HepG2 (cell line): Measurements from ENCODE around the gene HOXB6. TPM values are rescaled to one million over a fixed set of nuclear protein-coding genes. Genes with fewer than 3 reads are reported as not detected.

Experiments
- ATAC-seq: fragments of 200-7000 bp; cut with Tn5 transposase; 3 replicates; pipeline ENCODE4 v1.9.1; 2020; ENCODE audit warnings: mild to moderate bottlenecking, moderate library complexity
- BruUV-seq: library from RNA; stranded (reverse); fragments of 400-500 nt; replicated peaks from 2 replicates; lab custom pipeline; 2021; lab: Mats Ljungman, UMichigan
- CTCF ChIA-PET: fragments of 300-600 bp; formaldehyde crosslinking; extraction: SDS; loops from one replicate; lab custom pipeline; 2021; ENCODE audit warnings: low total read pairs, inconsistent platforms, low intra/inter-chr PET ratio; lab: Yijun Ruan, JAX
- POLR2A ChIA-PET: fragments of 350-600 bp; sonication (Branson Sonifier 250); formaldehyde crosslinking; loops from one replicate; lab custom pipeline; 2020; ENCODE audit warnings: antibody characterized with exemption, inconsistent platforms; lab: Yijun Ruan, JAX
- DNase-seq: peaks from one replicate; pipeline ENCODE4 v3.0.0-alpha.2; 2015; ENCODE audit warnings: low spot score
- FAIRE-seq: peaks from 3 replicates; lab custom pipeline; 2011; peaks lifted over from hg19 to GRCh38; lab: Jason Lieb, UNC
- H2AFZ ChIP-seq: one replicate; pipeline ENCODE4 v1.6.1; 2011; ENCODE audit warnings: low read length, inconsistent platforms
- H3K27ac ChIP-seq: fragments of 300-600 bp; 3 replicates; pipeline ENCODE4 v1.8.0; 2011; ENCODE audit warnings: mixed run types, mild to moderate bottlenecking, mixed read lengths, low read length, inconsistent platforms; ENCODE audit not compliant: insufficient read depth; ENCODE audit errors: extremely low read length
- H3K27me3 ChIP-seq, 2 experiments: fragments of 200-600 bp in 1 of 2; 2 replicates in 1 of 2; 3 replicates in 1 of 2; pipeline versions ENCODE4 v1.6.0 to v1.8.0; 2011; ENCODE audit warnings: low read length in 2 of 2, mild to moderate bottlenecking in 2 of 2, moderate library complexity in 2 of 2, inconsistent platforms in 1 of 2; ENCODE audit not compliant: insufficient read depth in 2 of 2, control insufficient read depth in 1 of 2
- H3K36me3 ChIP-seq, 2 experiments: fragments of 200-600 bp in 1 of 2; replicated peaks in 1 of 2; 2 replicates in 1 of 2; 3 replicates in 1 of 2; pipeline versions ENCODE4 v1.5.1 to v1.8.0; 2011; ENCODE audit warnings: low read length in 2 of 2, inconsistent platforms in 1 of 2; ENCODE audit not compliant: insufficient read depth in 2 of 2, control insufficient read depth in 1 of 2
- H3K4me1 ChIP-seq: 2 replicates; pipeline ENCODE4 v1.5.1; 2012; ENCODE audit warnings: low read length, inconsistent platforms; ENCODE audit not compliant: insufficient read depth
- H3K4me2 ChIP-seq: 2 replicates; pipeline ENCODE4 v1.6.0; 2011; ENCODE audit warnings: low read depth, low read length, inconsistent platforms
- H3K4me3 ChIP-seq, 3 experiments: fragments of 200-600 bp in 1 of 3; sonication (generic), shearing (Covaris generic) in 1 of 3; replicated peaks in 1 of 3; 2 replicates each; pipeline ENCODE4 v1.5.1; 2011 to 2016; ENCODE audit warnings: low read length in 3 of 3, inconsistent platforms in 2 of 3, low read depth in 2 of 3, mild to moderate bottlenecking in 2 of 3, control low read depth in 1 of 3, mixed read lengths in 1 of 3; ENCODE audit not compliant: insufficient read depth in 1 of 3
- H3K79me2 ChIP-seq: one replicate; pipeline ENCODE4 v1.6.1; 2011; ENCODE audit warnings: low read length, inconsistent platforms; ENCODE audit not compliant: insufficient read depth
- H3K9ac ChIP-seq: 2 replicates; pipeline ENCODE4 v1.6.0; 2011; ENCODE audit warnings: mild to moderate bottlenecking, low read depth, low read length, inconsistent platforms; ENCODE audit not compliant: insufficient read depth
- H3K9me3 ChIP-seq: 2 replicates; pipeline ENCODE4 v1.5.1; 2012; ENCODE audit warnings: mild to moderate bottlenecking, low read length
- H4K20me1 ChIP-seq: 2 replicates; pipeline ENCODE4 v1.6.0; 2011; ENCODE audit warnings: inconsistent platforms, mild to moderate bottlenecking, low read length, moderate library complexity; ENCODE audit not compliant: insufficient read depth
- FOXC1 ChIP-seq: sonication (generic); formaldehyde crosslinking; IDR thresholded peaks from 2 replicates; pipeline ENCODE4 v1.8.0; 2022; ENCODE audit warnings: mild to moderate bottlenecking, missing genetic modification reagents, borderline replicate concordance
- HNRNPK ChIP-seq: fragments of 200-400 bp; formaldehyde crosslinking; IDR thresholded peaks from 2 replicates; pipeline ENCODE4 v1.6.1; 2018; ENCODE audit warnings: low read length, low read depth, moderate library complexity, mild to moderate bottlenecking; ENCODE audit not compliant: poor library complexity, severe bottlenecking
- KDM5B ChIP-seq: sonication (generic); formaldehyde crosslinking; IDR thresholded peaks from 2 replicates; pipeline ENCODE4 v1.4.0; 2020; ENCODE audit warnings: missing genetic modification reagents, mild to moderate bottlenecking, borderline replicate concordance
- MED1 ChIP-seq: sonication (generic); formaldehyde crosslinking; IDR thresholded peaks from 2 replicates; pipeline ENCODE4 v1.4.0; 2020; ENCODE audit warnings: missing genetic modification reagents
- MED8 ChIP-seq: sonication (generic); formaldehyde crosslinking; IDR thresholded peaks from 2 replicates; pipeline ENCODE4 v1.8.1; 2023; ENCODE audit warnings: mild to moderate bottlenecking, missing genetic modification reagents; ENCODE audit not compliant: insufficient replicate concordance
- MEF2D ChIP-seq: sonication (generic); formaldehyde crosslinking; IDR thresholded peaks from 2 replicates; pipeline ENCODE4 v1.5.1; 2020; ENCODE audit warnings: mild to moderate bottlenecking, missing genetic modification reagents
- NCOA5 ChIP-seq: sonication (generic); formaldehyde crosslinking; IDR thresholded peaks from 2 replicates; pipeline ENCODE4 v1.4.0; 2020; ENCODE audit warnings: missing genetic modification reagents
- ZFX ChIP-seq: sonication (generic); formaldehyde crosslinking; IDR thresholded peaks from 2 replicates; pipeline ENCODE4 v1.4.0; 2020; ENCODE audit warnings: mild to moderate bottlenecking, low read depth, missing genetic modification reagents, moderate library complexity
- ZNF317 ChIP-seq: sonication (generic); formaldehyde crosslinking; IDR thresholded peaks from 2 replicates; pipeline ENCODE4 v1.5.0; 2020; ENCODE audit warnings: mild to moderate bottlenecking, missing genetic modification reagents
- ZNF546 ChIP-seq: sonication (generic); formaldehyde crosslinking; conservative IDR thresholded peaks from 2 replicates; pipeline ENCODE4 v1.8.1; 2023; ENCODE audit warnings: mild to moderate bottlenecking, missing genetic modification reagents
- ZNF605 ChIP-seq: sonication (generic); formaldehyde crosslinking; IDR thresholded peaks from 2 replicates; pipeline ENCODE4 v1.8.0; 2022; ENCODE audit warnings: mild to moderate bottlenecking, missing genetic modification reagents
- ZNF775 ChIP-seq: sonication (generic); formaldehyde crosslinking; IDR thresholded peaks from 2 replicates; pipeline ENCODE4 v1.4.0; 2020; ENCODE audit warnings: missing genetic modification reagents, mild to moderate bottlenecking, moderate library complexity, borderline replicate concordance
- WGBS: methylation state at CpG from one replicate; pipeline ENCODE4 v1.1.6; 2017; ENCODE audit warnings: low lambda C conversion rate; 5-methylcytosine and 5-hydroxymethylcytosine counted together
- in situ Hi-C: cut with HindIII; loops from 2 replicates; pipeline ENCODE4 v1.10.0; 2017; ENCODE audit warnings: low pct_unique_long_range_greater_than_20kb; ENCODE audit not compliant: extremely low pct_ligation_motif_present
- intact Hi-C: fragments of 100-400 bp; cut with micrococcal nuclease; formaldehyde crosslinking; loops from one replicate; pipeline ENCODE4 v1.10.0; 2022; ENCODE audit not compliant: unreplicated experiment
- polyA plus RNA-seq, 8 experiments: library from polyadenylated mRNA; depleted of rRNA in 3 of 8; stranded (reverse) in 7 of 8; unstranded in 1 of 8; fragments of >200 nt; fragmentation: Illumina TruSeq in 4 of 8; extraction: Trizol in 4 of 8; gene quantifications; 2 replicates each; pipeline versions ENCODE4 v1.2.1 to v1.2.3, GENCODE V29; 2011 to 2016; ENCODE audit warnings: low read depth in 4 of 8, missing spikeins in 1 of 8, mixed read lengths in 1 of 8; ENCODE audit not compliant: insufficient read depth in 1 of 8
- total RNA-seq, 5 experiments: library from RNA; depleted of rRNA; stranded (reverse); fragments of >200 nt; fragmentation: Illumina TruSeq; extraction: Trizol; gene quantifications; 2 replicates each; pipeline ENCODE4 v1.2.3, GENCODE V29; 2016; ENCODE audit warnings: low read depth in 1 of 5
- TF ChIP-seq, protein P1 (sequence below): sonication (generic); formaldehyde crosslinking; conservative IDR thresholded peaks from 2 replicates; pipeline ENCODE4 v1.4.0; 2020; ENCODE audit warnings: missing genetic modification reagents
- TF ChIP-seq, protein P2 (sequence below): sonication (generic); formaldehyde crosslinking; conservative IDR thresholded peaks from 2 replicates; pipeline ENCODE4 v1.8.0; 2022; ENCODE audit warnings: mild to moderate bottlenecking, moderate library complexity, missing genetic modification reagents
- TF ChIP-seq, protein P3 (sequence below): sonication (generic); formaldehyde crosslinking; IDR thresholded peaks from 2 replicates; pipeline ENCODE4 v1.8.1; 2022; ENCODE audit warnings: mild to moderate bottlenecking, missing genetic modification reagents
- TF ChIP-seq, protein P4 (sequence below): sonication (generic); formaldehyde crosslinking; IDR thresholded peaks from 2 replicates; pipeline ENCODE4 v1.4.0; 2020; ENCODE audit warnings: missing genetic modification reagents, low read depth, mild to moderate bottlenecking, borderline replicate concordance

The HOXB6 gene
- total and polyA plus RNA-seq, 2 of the 13 experiments (the other 11 are each of a cell fraction or from before 2014, with no cell fraction given) = not detected

DNA sequence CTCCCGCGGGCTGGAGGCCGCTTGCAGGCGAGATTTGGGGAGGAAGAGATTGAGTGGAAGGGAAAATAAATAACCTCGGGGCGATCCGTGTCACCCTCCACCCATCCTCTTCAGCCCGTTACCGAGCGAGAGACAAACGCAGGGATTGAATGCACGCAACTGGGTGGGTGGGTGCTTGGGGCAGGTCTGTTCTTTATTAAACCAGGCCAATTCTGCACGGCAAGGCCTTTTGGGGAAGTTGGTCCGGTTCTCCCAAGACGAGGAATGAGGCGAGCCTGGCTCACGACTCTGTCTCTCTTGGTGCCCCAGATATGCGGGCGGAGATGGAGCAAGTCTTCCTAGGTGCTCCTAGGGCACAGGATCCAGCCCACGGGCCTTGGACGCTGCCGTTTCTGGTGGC is 6.4 kb upstream of the HOXB6 start (continued):
- no peak for TF ChIP-seq ZNF775

DNA sequence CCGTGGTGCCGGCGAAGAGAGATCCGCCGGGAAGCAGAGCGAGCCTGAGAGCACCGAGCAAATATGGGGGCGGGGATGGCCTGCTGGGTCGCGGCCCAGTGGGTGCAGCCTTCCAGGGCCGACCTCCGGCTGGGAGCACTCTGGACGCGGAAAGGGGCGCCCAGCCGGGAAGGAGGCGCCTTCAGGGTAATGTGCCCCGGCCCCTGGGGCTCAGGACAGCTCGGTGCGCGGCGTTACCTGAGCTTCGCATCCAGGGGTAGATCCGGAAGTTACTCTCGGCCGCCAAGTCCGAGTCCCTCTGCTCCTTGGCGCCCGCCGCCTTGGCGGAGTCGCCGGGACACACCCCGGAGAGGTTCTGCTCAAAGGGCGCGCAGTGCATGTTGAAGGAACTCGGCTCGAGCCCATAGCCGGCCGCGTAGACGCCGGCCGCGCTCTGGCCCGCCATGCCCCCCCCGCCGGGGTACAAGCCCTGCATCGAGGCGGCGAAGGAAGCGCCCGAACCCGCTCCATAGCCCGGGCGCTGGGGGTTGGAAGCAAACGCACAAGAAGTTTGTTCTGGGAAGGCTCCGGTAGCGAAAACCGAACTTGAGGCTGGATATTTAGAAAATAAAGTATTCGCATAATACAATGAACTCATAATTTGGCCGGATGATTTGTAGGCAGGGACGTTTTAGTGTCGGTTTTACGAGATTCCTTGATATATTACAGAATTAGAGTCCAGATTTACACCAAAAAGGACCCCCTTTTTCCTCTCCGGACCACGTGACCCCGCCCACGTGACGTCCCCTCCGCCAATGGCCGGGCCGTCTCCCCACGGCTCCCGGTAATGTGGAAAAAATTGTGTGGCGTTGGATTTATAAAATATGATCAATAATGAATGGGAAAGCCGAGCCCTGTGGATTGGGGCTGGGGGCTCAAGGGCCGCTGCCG is 5.8 kb upstream of the HOXB6 start, which contains the start of gene HOXB7:
TSS of gene HOXB7 (minus strand) at position 736 of the 930 bp plus-strand sequence. CDS start at position 637, 99 bp downstream.
- intact Hi-C loops (no loop called here), in situ Hi-C loops (loop anchor here (5.0 kb wide), 1 partner anchor 583 kb away; no protein-coding TSS in a partner anchor)
- Histone ChIP-seq H4K20me1 (no peaks in the 10 kb centered on the region; the same call in 1 of the 2 replicates), H3K4me2 (peak within 1 kb of the TSS; percentile 74), H2AFZ (no peak within 1 kb of the TSS), H3K79me2 (no peaks in the 10 kb centered on the region), H3K9me3 (no peaks in the 10 kb centered on the region), H3K4me1 (peaks cover 23% of the 10 kb centered on the region), H3K27me3 (peaks cover 21 to 95% of the 10 kb centered on the region in 2 experiments; a peak in 4 of 5 replicates), H3K9ac (no peak within 1 kb of the TSS), H3K4me3 (peak within 1 kb of the TSS; percentile 19 to 72 (median 45); a peak in 5 of 6 replicates), H3K27ac (no peak within 1 kb of the TSS), H3K36me3 (no peaks in the 10 kb centered on the region)
- ChIA-PET CTCF (no interaction called here), POLR2A (no interaction called here)
- ATAC-seq (peak; percentile 44), FAIRE-seq (no peak), DNase-seq (no peak)
- no TSS peak for BruUV-seq
- 23% methylated on average over 42 of the region's 79 CpGs for WGBS
- no peak for TF ChIP-seq NCOA5 (CRISPR knock-in tag)
- TF ChIP-seq, protein P1, sequence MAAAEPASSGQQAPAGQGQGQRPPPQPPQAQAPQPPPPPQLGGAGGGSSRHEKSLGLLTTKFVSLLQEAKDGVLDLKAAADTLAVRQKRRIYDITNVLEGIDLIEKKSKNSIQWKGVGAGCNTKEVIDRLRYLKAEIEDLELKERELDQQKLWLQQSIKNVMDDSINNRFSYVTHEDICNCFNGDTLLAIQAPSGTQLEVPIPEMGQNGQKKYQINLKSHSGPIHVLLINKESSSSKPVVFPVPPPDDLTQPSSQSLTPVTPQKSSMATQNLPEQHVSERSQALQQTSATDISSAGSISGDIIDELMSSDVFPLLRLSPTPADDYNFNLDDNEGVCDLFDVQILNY (CRISPR knock-in tag) = no peak
- TF ChIP-seq MED1 = no peak
- TF ChIP-seq, protein P2, sequence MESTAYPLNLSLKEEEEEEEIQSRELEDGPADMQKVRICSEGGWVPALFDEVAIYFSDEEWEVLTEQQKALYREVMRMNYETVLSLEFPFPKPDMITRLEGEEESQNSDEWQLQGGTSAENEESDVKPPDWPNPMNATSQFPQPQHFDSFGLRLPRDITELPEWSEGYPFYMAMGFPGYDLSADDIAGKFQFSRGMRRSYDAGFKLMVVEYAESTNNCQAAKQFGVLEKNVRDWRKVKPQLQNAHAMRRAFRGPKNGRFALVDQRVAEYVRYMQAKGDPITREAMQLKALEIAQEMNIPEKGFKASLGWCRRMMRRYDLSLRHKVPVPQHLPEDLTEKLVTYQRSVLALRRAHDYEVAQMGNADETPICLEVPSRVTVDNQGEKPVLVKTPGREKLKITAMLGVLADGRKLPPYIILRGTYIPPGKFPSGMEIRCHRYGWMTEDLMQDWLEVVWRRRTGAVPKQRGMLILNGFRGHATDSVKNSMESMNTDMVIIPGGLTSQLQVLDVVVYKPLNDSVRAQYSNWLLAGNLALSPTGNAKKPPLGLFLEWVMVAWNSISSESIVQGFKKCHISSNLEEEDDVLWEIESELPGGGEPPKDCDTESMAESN (CRISPR knock-in tag) = 0 out of 2 replicates have a peak, but pooled peaks have one; percentile 19
- peak; percentile 45; the same call in 1 of the 2 replicates for TF ChIP-seq KDM5B (CRISPR knock-in tag)
- TF ChIP-seq, protein P3, sequence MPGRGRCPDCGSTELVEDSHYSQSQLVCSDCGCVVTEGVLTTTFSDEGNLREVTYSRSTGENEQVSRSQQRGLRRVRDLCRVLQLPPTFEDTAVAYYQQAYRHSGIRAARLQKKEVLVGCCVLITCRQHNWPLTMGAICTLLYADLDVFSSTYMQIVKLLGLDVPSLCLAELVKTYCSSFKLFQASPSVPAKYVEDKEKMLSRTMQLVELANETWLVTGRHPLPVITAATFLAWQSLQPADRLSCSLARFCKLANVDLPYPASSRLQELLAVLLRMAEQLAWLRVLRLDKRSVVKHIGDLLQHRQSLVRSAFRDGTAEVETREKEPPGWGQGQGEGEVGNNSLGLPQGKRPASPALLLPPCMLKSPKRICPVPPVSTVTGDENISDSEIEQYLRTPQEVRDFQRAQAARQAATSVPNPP (CRISPR knock-in tag) = no peak
- TF ChIP-seq ZNF546 = no peak
- TF ChIP-seq HNRNPK = peak; percentile 22
- no peak for TF ChIP-seq ZNF317
- TF ChIP-seq, protein P4, sequence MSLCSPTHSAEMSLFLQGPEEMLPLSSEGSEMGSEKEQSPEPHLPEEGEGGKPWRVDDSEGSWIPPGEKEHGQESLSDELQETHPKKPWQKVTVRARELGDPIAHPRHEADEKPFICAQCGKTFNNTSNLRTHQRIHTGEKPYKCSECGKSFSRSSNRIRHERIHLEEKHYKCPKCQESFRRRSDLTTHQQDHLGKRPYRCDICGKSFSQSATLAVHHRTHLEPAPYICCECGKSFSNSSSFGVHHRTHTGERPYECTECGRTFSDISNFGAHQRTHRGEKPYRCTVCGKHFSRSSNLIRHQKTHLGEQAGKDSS (CRISPR knock-in tag) = no peak
- peak; percentile 40; the same call in 1 of the 2 replicates for TF ChIP-seq ZFX
- TF ChIP-seq MED8 (CRISPR knock-in tag) = no peak
- TF ChIP-seq ZNF605 = 0 out of 2 replicates have a peak, but pooled peaks have one; percentile 28
- TF ChIP-seq FOXC1 = no peak
- TF ChIP-seq MEF2D (CRISPR knock-in tag) = no peak
